Transverse colon (tissue), 4 donors: ENCODE data around the gene PRKAR1A. TPM values are rescaled to one million over a fixed set of nuclear protein-coding genes. Genes with fewer than 3 reads are reported as not detected.

ENCODE experiments used
- DNase-seq: peaks from one replicate; pipeline ENCODE4 v3.0.0-alpha.2; 2019
- H3K27ac ChIP-seq, 4 donors: fragments of 200-600 bp; sonication (generic); 2 replicates each; pipeline ENCODE4 v1.5.1; 2016 to 2018; ENCODE audit warnings: inconsistent platforms in 4 of 4
- H3K27me3 ChIP-seq: fragments of 200-600 bp; sonication (generic); 2 replicates; pipeline ENCODE4 v1.5.1; 2017; ENCODE audit warnings: inconsistent platforms
- H3K36me3 ChIP-seq, 4 donors: fragments of 200-600 bp; sonication (generic); 2 replicates each; pipeline ENCODE4 v1.5.1; 2017 to 2019; ENCODE audit warnings: inconsistent platforms in 4 of 4
- H3K4me1 ChIP-seq, 4 donors: fragments of 200-600 bp; sonication (generic); 2 replicates each; pipeline ENCODE4 v1.5.1; 2017 to 2020; ENCODE audit warnings: inconsistent platforms in 4 of 4
- H3K4me3 ChIP-seq, 4 donors: fragments of 200-600 bp; sonication (generic); 1 replicate in 1 of 4; 2 replicates in 3 of 4; pipeline versions ENCODE4 v1.5.1 to v1.6.1; 2017 to 2019; ENCODE audit warnings: inconsistent platforms in 4 of 4
- H3K9me3 ChIP-seq, 2 donors: fragments of 200-600 bp; sonication (generic); 2 replicates each; pipeline ENCODE4 v1.5.1; 2017 to 2019; ENCODE audit warnings: inconsistent platforms in 2 of 2
- EP300 ChIP-seq: sonication (generic); formaldehyde crosslinking; IDR thresholded peaks from one replicate; pipeline ENCODE4 v1.6.1; 2017; ENCODE audit warnings: antibody characterized with exemption, low read depth
- POLR2A ChIP-seq: fragments of 450-650 bp; IDR thresholded peaks from one replicate; pipeline ENCODE4 v1.6.1; 2016; ENCODE audit warnings: antibody characterized with exemption, mild to moderate bottlenecking, moderate library complexity
- POLR2AphosphoS5 ChIP-seq, 3 donors: sonication (generic); formaldehyde crosslinking; IDR thresholded peaks; one replicate each; pipeline ENCODE4 v1.6.1; 2016; ENCODE audit warnings: antibody characterized with exemption in 3 of 3
- WGBS, 2 donors: methylation state at CpG; one replicate each; pipeline ENCODE4 v1.1.5; 2018; ENCODE audit warnings: low coverage in 1 of 2; 5-methylcytosine and 5-hydroxymethylcytosine counted together
- in situ Hi-C, 4 donors: fragments of 200-750 bp; cut with MboI; loops; one replicate each; pipeline versions ENCODE4 v1.15.0 to v1.15.1; 2017; ENCODE audit warnings: low sequenced_read_pairs in 3 of 4, low pct_ligation_motif_present in 1 of 4, low pct_unique_long_range_greater_than_20kb in 1 of 4
- intact Hi-C: fragments of 100-400 bp; cut with DNase I; formaldehyde crosslinking; loops from one replicate; pipeline ENCODE4 v1.15.1; 2023; ENCODE audit warnings: low total_unique reads
- total RNA-seq, 4 donors: library from RNA; depleted of rRNA; stranded (reverse); fragments of >200 nt; gene quantifications; one replicate each; pipeline ENCODE4 v1.1.0, GENCODE V29; 2016
- TF ChIP-seq, protein P1 (sequence below), 5 experiments: fragments of 200-600 bp in 3 of 5; fragments of 450-650 bp in 2 of 5; sonication (generic) in 3 of 5; IDR thresholded peaks; 1 replicate in 2 of 5; 2 replicates in 3 of 5; pipeline ENCODE4 v1.5.1; 2016 to 2017; ENCODE audit warnings: antibody characterized with exemption in 5 of 5, inconsistent platforms in 3 of 5, mild to moderate bottlenecking in 2 of 5, moderate library complexity in 1 of 5

Gene PRKAR1A
- total RNA-seq, 4 donors from 2014 or later: 93.9 to 223 (median 160) TPM

DNA sequence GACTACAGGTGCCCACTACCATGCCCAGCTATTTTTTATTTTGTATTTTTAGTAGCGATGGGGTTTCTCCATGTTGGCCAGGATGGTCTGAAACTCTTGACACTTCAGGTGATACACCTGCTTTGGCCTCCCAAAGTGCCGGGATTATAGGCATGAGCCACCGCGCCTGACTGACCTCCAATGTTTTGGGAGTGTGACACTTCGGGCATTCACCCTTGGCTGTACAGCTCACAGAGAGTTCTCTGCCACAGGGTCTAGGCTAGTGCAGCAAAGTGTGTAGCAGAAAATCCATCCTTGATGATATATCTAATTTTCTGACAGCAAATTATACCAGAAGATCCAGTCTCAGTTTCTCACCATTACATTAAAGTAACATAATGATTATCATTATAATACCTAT is 74.8 kb downstream of the PRKAR1A start:
- in situ Hi-C loops: no loop called here
- WGBS, 2 donors: 97% methylated on average over 5 of the region's 5 CpGs; no CpG with 5 or more reads in 1 of the 2 donors
- intact Hi-C loops: no loop called here
- Histone ChIP-seq H3K4me1 (no peaks in the 10 kb centered on the region), H3K4me3 (no peak overlapping the region), H3K36me3 (no peaks in the 10 kb centered on the region), H3K9me3 (peaks cover 0 to 4% of the 10 kb centered on the region in 2 donors), H3K27me3 (peaks cover 9% of the 10 kb centered on the region), H3K27ac (no peak overlapping the region)
- DNase-seq: no peak
- TF ChIP-seq POLR2AphosphoS5 (IDR thresholded peaks at IDR 0.05): no peak
- no peak for TF ChIP-seq POLR2A
- TF ChIP-seq EP300: no peak
- TF ChIP-seq, protein P1, sequence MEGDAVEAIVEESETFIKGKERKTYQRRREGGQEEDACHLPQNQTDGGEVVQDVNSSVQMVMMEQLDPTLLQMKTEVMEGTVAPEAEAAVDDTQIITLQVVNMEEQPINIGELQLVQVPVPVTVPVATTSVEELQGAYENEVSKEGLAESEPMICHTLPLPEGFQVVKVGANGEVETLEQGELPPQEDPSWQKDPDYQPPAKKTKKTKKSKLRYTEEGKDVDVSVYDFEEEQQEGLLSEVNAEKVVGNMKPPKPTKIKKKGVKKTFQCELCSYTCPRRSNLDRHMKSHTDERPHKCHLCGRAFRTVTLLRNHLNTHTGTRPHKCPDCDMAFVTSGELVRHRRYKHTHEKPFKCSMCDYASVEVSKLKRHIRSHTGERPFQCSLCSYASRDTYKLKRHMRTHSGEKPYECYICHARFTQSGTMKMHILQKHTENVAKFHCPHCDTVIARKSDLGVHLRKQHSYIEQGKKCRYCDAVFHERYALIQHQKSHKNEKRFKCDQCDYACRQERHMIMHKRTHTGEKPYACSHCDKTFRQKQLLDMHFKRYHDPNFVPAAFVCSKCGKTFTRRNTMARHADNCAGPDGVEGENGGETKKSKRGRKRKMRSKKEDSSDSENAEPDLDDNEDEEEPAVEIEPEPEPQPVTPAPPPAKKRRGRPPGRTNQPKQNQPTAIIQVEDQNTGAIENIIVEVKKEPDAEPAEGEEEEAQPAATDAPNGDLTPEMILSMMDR (IDR thresholded peaks at IDR 0.05): no peak

DNA sequence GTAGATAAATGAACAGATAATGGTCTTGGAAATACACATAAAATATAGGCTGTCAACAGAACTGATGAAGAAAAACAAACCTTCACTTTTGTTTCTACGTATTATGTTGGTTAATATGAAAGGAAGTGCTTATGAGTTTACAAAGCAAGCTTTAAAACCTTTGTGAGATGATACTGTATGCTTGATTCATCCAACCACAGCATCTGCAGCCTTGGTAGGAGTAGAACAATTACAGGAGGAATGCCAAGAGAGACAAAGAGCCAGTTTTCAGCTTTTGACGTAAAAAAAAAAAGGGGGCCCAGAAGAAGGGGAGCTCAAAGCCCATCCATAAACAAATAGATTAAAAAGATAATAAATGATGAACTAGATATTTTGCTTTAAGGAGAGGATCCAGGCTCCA is 75.6 kb downstream of the PRKAR1A start:
- in situ Hi-C loops (no loop called here), intact Hi-C loops (no loop called here)
- Histone ChIP-seq H3K27ac (no peak overlapping the region), H3K9me3 (peaks cover 0 to 4% of the 10 kb centered on the region in 2 donors), H3K4me1 (no peaks in the 10 kb centered on the region), H3K36me3 (no peaks in the 10 kb centered on the region), H3K4me3 (no peak overlapping the region), H3K27me3 (peaks cover 10% of the 10 kb centered on the region)
- no peak for DNase-seq
- TF ChIP-seq POLR2A: no peak
- TF ChIP-seq POLR2AphosphoS5 (IDR thresholded peaks at IDR 0.05): no peak
- TF ChIP-seq, protein P1 (IDR thresholded peaks at IDR 0.05): no peak
- TF ChIP-seq EP300: no peak
- WGBS, 2 donors: 86 to 94% methylated on average over 2 of the region's 2 CpGs

DNA sequence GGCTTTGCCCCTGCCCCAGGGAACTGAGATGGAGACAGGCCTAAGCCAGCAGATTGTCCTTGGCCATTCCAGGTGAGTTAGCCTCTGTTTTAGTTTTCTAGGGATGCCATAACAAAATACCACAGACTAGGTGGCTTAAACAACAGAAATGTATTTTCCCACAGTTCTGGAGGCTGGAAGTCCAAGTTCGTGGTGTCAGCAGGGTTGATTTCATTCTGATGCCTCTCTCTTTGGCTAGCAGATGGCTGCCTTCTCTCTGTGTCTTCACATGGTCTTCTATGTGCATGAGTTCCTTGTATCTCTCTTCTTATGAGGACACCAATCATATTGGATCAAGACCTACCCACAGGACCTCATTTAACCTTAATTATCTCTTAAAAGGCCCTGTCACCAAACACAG is 76.1 kb downstream of the PRKAR1A start:
- Histone ChIP-seq H3K9me3 (peaks cover 0 to 4% of the 10 kb centered on the region in 2 donors), H3K4me3 (no peak overlapping the region), H3K36me3 (no peaks in the 10 kb centered on the region), H3K27me3 (peaks cover 10% of the 10 kb centered on the region), H3K27ac (no peak overlapping the region), H3K4me1 (no peaks in the 10 kb centered on the region)
- intact Hi-C loops: no loop called here
- no peak for DNase-seq
- TF ChIP-seq EP300 (no peak), POLR2AphosphoS5 (IDR thresholded peaks at IDR 0.05) (no peak), POLR2A (no peak)
- TF ChIP-seq, protein P1 (IDR thresholded peaks at IDR 0.05): no peak
- in situ Hi-C loops: no loop called here
- WGBS, 2 donors: 50 to 69% methylated on average over 1 of the region's 1 CpG

DNA sequence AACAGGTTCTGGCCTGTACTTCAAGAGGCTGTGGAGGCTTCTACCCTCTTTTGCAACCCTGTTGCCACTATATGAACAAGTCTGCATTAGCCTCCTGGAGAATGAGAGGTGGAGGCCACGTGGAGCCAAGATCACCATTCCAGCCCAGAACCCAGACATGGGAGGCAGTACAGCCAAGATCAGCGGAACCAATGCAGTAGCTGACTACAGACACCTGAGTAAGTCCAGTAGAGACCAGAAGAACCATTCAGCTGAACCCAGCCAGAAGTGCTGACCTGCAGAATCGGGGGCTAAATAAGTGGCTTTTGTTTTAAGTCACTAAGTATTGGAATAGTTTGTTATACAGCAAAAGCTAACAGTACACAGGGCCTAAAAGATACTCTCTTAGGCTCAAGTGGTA is 76.9 kb downstream of the PRKAR1A start:
- Histone ChIP-seq H3K36me3 (no peaks in the 10 kb centered on the region), H3K9me3 (peaks cover 0 to 4% of the 10 kb centered on the region in 2 donors), H3K4me3 (no peak overlapping the region), H3K27me3 (peaks cover 15% of the 10 kb centered on the region), H3K4me1 (no peaks in the 10 kb centered on the region), H3K27ac (no peak overlapping the region)
- DNase-seq: no peak
- 86 to 87% methylated on average over 2 to 3 of the region's 3 CpGs for WGBS, 2 donors
- intact Hi-C loops (no loop called here), in situ Hi-C loops (no loop called here)
- TF ChIP-seq, protein P1 (IDR thresholded peaks at IDR 0.05): no peak
- TF ChIP-seq POLR2A (no peak), POLR2AphosphoS5 (IDR thresholded peaks at IDR 0.05) (no peak), EP300 (no peak)
